ENCODE results near the gene AKAP13.

DNA sequence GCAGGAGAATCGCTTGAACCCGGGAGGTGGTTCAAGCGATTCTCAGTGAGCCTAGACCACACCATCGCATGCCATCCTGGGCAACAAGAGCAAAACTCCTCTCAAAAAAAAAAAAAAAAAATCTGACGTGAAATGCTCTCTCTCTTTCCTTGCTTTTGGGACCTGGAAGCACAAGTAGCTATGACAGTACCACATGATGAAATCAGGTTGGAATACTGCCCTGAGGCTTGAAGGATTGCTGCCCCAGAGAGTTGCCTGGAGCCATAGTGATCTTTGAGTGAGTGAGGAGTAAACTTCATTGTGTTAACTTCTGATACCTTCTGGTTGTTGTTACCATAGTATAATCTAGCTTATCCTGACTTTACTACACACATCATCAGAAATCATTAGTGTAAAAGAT lies 23.3 kb downstream of the AKAP13 start:
- TF ChIP-seq CTCF (IDR thresholded peaks at IDR 0.05) (no peak), POLR2A (IDR thresholded peaks at IDR 0.05) (no peak)

All from ovary (tissue), 3 donors.